ENCODE measurements around the gene CENPB.

- TF ChIP-seq CTCF (IDR thresholded peaks at IDR 0.05; ENCODE audit: low read depth, low read length, poor library complexity, severe bottlenecking), result no peak
- no peak for TF ChIP-seq EZH2phosphoT487 (IDR thresholded peaks at IDR 0.05; ENCODE audit: borderline replicate concordance, low read length)
Measured at GRCh38 chr20:3828798-3829197, 42.3 kb upstream of the CENPB start.

Measured in DOHH2 (cell line).